GM13976 (cell line): ENCODE data around the gene COL13A1.

Experiments used
- DNase-seq: peaks from one replicate; pipeline ENCODE4 v3.0.0; 2012; ENCODE audit warnings: low spot score
- in situ Hi-C: fragments of 300-500 bp; cut with MboI; formaldehyde crosslinking; loops from one replicate; pipeline ENCODE4 v1.12.0; 2022; ENCODE audit warnings: low sequenced_read_pairs, mixed read lengths, inconsistent platforms; ENCODE audit not compliant: unreplicated experiment
- TF ChIP-seq, protein P1 (sequence below): IDR thresholded peaks from 2 replicates; pipeline ENCODE4 v1.5.1; 2012; ENCODE audit warnings: borderline replicate concordance, mild to moderate bottlenecking; ENCODE audit not compliant: insufficient read depth; ENCODE audit errors: extremely low read depth, missing control alignments, control extremely low read depth

COL13A1 gene

DNA sequence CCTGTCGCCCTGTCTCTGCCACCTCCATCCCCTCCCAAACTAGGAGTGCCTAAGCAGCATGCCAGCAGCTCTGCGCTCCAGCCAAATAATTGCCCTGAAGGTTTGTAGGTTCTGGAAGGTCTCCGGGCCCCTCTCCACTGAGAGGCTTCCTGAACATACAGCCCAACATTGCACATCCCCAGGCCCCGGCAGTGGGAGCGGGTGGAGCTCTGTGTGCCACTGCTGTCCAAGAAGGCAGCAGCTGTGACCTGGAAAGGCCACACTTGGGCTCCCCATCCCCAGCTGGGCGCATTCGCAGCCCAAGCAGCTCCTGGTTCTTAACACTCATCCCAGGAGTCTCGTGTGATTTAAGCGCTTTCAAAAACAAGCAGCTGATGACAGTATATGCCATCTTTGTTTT lies 95.7 kb downstream of the COL13A1 start:
- in situ Hi-C loops, result no loop called here
- TF ChIP-seq, protein P1, sequence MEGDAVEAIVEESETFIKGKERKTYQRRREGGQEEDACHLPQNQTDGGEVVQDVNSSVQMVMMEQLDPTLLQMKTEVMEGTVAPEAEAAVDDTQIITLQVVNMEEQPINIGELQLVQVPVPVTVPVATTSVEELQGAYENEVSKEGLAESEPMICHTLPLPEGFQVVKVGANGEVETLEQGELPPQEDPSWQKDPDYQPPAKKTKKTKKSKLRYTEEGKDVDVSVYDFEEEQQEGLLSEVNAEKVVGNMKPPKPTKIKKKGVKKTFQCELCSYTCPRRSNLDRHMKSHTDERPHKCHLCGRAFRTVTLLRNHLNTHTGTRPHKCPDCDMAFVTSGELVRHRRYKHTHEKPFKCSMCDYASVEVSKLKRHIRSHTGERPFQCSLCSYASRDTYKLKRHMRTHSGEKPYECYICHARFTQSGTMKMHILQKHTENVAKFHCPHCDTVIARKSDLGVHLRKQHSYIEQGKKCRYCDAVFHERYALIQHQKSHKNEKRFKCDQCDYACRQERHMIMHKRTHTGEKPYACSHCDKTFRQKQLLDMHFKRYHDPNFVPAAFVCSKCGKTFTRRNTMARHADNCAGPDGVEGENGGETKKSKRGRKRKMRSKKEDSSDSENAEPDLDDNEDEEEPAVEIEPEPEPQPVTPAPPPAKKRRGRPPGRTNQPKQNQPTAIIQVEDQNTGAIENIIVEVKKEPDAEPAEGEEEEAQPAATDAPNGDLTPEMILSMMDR, result no peak
- DNase-seq, result no peak

DNA sequence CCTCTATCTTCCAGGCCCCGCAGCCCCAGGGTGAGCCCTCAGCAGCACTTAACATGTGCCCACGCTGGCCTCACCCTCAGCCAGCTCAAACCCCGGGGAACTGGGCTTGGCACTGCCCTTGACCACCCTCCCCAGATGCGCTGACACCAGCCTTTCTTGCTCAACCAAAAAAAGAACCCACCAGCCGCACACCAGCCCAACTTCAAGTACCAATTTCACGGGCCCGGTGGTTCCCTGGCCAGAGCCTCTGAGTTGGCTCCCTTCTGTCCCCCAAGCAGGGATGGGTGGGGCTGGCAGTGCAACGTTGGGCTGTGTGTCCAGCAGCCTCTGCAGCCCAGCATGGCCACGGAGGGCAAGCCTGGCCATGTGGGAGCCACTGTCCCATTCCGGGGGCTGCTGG lies 96.3 kb downstream of the COL13A1 start:
- TF ChIP-seq, protein P1, result no peak
- in situ Hi-C loops, result no loop called here
- no peak for DNase-seq

DNA sequence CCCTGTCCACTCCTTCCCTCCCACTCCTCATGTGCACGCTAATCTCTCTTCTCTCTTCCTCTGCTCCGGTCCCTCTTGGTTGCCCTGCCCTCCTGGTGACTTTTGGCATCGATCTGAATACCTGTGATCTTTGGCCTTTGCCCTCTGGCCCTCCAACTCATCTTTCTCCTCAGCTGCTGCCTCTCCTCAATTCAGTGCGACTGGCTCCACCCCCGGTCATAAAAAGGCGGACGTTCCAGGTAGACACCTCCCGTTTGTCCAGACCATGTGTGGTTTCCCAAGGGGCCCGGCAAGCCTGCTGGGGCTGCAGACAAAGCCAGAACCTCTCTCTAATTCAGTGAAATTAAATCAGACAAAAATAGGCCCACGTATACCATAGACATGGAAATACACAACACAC lies 96.8 kb downstream of the COL13A1 start:
- in situ Hi-C loops, result no loop called here
- no peak for DNase-seq
- TF ChIP-seq, protein P1, result no peak

DNA sequence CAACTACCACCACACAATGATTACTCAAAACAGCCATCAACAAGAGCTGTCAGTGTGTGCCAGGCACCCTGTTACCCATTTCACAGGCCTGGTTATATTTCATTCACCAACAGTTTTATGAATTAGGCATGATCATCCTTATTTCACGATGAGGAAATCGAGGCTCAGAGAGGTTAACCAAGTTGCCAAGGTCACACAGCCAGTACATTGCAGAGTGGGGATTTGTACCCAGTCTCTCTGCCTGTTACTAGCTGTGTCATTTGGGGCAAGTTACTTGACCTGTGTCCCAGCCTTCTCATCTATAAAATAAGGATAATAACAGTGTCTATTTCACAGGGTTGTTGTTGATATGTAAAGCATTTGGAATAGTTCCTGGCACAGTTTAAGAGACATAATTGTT lies 97.2 kb downstream of the COL13A1 start:
- TF ChIP-seq, protein P1, result no peak
- in situ Hi-C loops, result no loop called here
- no peak for DNase-seq

DNA sequence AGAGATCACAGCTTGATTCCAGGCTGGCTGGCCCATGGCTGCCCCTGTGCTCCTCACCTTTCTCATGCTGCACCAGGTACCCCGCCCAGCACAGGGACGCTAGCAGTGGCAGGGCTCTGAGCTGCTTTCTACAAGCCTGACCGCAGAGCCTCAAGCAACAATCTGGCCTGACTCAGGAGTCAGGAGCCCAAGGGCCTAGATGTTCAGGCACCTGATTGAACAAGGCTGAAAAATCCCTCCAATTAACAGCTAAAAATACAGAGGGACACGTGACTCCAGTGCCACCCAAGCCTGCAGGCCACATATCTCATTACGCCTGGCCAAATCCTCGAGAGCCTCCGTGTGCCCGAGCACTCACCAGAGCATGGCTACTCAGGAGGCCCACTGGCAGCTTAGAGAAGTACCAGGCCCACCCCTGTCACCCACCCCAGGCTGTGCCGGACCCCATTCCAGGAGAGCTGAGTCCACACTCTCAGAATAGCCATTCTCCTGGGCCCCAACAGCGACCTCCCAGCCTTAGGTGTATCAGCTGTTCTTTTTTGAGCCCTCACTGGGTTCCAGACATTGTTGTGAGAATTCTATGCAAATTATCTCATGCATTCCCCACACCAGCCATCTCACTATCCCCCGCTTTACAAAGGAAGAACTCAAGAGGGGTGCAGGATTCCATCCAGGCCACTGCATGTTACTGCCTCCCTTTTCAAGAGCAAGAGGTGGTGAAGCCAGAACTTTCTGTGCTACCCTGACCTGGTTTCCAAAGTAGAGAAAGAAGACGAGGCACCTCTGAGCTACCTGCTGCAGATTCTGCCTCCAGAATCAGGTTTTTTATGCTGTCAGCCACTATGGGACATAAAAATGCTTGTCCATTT lies 98.3 kb downstream of the COL13A1 start:
- TF ChIP-seq, protein P1, result no peak
- in situ Hi-C loops, result no loop called here
- no peak for DNase-seq

DNA sequence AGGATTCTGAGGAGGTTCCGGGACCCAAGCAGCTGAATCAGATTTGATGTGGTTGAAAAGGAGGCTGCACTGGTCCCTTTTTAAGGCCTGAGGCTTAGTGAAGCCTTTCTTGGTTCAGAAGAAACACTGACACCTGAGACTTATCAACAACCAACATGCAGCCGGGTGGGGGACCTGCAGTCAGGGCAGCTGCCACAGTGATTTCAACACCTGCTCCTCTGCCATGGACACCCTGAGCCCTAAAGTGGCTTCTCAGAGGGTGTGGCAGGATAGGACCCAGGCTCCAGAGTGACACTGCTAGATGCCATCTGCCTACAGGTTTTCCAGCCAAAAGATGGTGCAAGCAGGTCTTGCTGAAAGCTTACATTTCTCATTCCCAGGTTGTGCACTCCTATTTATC lies 99.3 kb downstream of the COL13A1 start:
- no peak for DNase-seq
- TF ChIP-seq, protein P1, result no peak

More for the DNA sequence above, 99.3 kb downstream of the COL13A1 start:
- in situ Hi-C loops, result no loop called here
